Upper lobe of left lung (tissue), 6 donors: ENCODE measurements around the gene CDC42BPG. TPM values are rescaled to one million over a fixed set of nuclear protein-coding genes. Genes with fewer than 3 reads are reported as not detected.
"Not testable (repeated sequence)": the region's sequence is repeated elsewhere in the genome, so short reads cannot be mapped to it uniquely, and the experiment has no call there.

Source experiments
- ATAC-seq, 2 donors: fragments of 200-7000 bp; cut with Tn5 transposase; one replicate each; pipeline ENCODE4 v1.9.1; 2022; ENCODE audit warnings: mild to moderate bottlenecking in 2 of 2, moderate library complexity in 2 of 2; ENCODE audit not compliant: low FRiP score in 2 of 2
- DNase-seq, 2 donors: peaks; one replicate each; pipeline ENCODE4 v3.0.0-alpha.2; 2019 to 2020
- H3K27ac ChIP-seq, 4 donors: fragments of 200-600 bp; sonication (generic); one replicate each; pipeline ENCODE4 v1.5.1; 2016 to 2019
- H3K27me3 ChIP-seq, 4 donors: fragments of 200-600 bp; sonication (generic); one replicate each; pipeline ENCODE4 v1.5.1; 2017 to 2019
- H3K36me3 ChIP-seq, 4 donors: fragments of 200-600 bp; sonication (generic); one replicate each; pipeline ENCODE4 v1.5.1; 2016 to 2019
- H3K4me1 ChIP-seq, 4 donors: fragments of 200-600 bp; sonication (generic); one replicate each; pipeline ENCODE4 v1.5.1; 2018 to 2019
- H3K4me3 ChIP-seq, 4 donors: fragments of 200-600 bp; sonication (generic); one replicate each; pipeline ENCODE4 v1.5.1; 2017 to 2019; ENCODE audit warnings: mild to moderate bottlenecking in 2 of 4, moderate library complexity in 1 of 4
- H3K9me3 ChIP-seq, 4 donors: fragments of 200-600 bp; sonication (generic); one replicate each; pipeline ENCODE4 v1.5.1; 2018 to 2019
- EP300 ChIP-seq, 4 donors: sonication (generic); formaldehyde crosslinking; IDR thresholded peaks; one replicate each; pipeline ENCODE4 v1.5.1; 2017; ENCODE audit warnings: antibody characterized with exemption in 4 of 4, control low read depth in 2 of 4
- POLR2A ChIP-seq, 4 donors: fragments of 450-650 bp; IDR thresholded peaks; one replicate each; pipeline ENCODE4 v1.5.1; 2016 to 2017; ENCODE audit warnings: antibody characterized with exemption in 4 of 4, mild to moderate bottlenecking in 2 of 4
- POLR2AphosphoS5 ChIP-seq, 2 donors: sonication (generic); formaldehyde crosslinking; IDR thresholded peaks; one replicate each; pipeline ENCODE4 v1.5.1; 2017; ENCODE audit warnings: antibody characterized with exemption in 2 of 2
- WGBS, 2 donors: methylation state at CpG; one replicate each; pipeline ENCODE4 v1.1.5; 2017 to 2018; 5-methylcytosine and 5-hydroxymethylcytosine counted together
- total RNA-seq, 6 donors: library from RNA; depleted of rRNA in 4 of 6; stranded (reverse); fragments of >200 nt in 4 of 6; gene quantifications; one replicate each; pipeline versions ENCODE4 v1.1.0 to v1.2.1, GENCODE V29; 2016 to 2021
- TF ChIP-seq, protein P1 (sequence below), 6 experiments: fragments of 450-650 bp in 4 of 6; fragments of 200-600 bp in 2 of 6; sonication (generic) in 2 of 6; IDR thresholded peaks; one replicate each; pipeline ENCODE4 v1.5.1; 2016 to 2019; ENCODE audit warnings: antibody characterized with exemption in 6 of 6
- donor health status: DM: no; HTN: no; CAD: no; lungs with moderate emphysema.
- donor health status: DM: no; HTN: yes; CAD: no; lungs with severe emphysema.

CDC42BPG gene
- total RNA-seq, 6 donors from 2014 or later: 21.6 to 62.4 (median 26.0) TPM

GRCh38 chr11:64846998-64847666 lies 2.7 kb upstream of the CDC42BPG start:
- 20 to 27% methylated on average over 12 to 13 of the region's 13 CpGs for WGBS, 2 donors
- peak overlapping the region in 1 of 4 donors; percentile 88 for H3K27ac ChIP-seq
- no peak overlapping the region for H3K4me3 ChIP-seq
- DNase-seq (peak; percentile 92 to 94), ATAC-seq (peak; percentile 90 to 92)
- H3K4me1 ChIP-seq: peaks cover 54 to 84% (median 68%) of the 10 kb centered on the region in 4 donors
- no peaks in the 10 kb centered on the region for H3K27me3 ChIP-seq
- TF ChIP-seq POLR2A (IDR thresholded peaks at IDR 0.05): no peak
- TF ChIP-seq POLR2AphosphoS5 (IDR thresholded peaks at IDR 0.05): peak; percentile 9 to 56
- TF ChIP-seq EP300 (IDR thresholded peaks at IDR 0.05): no peak
- TF ChIP-seq, protein P1, sequence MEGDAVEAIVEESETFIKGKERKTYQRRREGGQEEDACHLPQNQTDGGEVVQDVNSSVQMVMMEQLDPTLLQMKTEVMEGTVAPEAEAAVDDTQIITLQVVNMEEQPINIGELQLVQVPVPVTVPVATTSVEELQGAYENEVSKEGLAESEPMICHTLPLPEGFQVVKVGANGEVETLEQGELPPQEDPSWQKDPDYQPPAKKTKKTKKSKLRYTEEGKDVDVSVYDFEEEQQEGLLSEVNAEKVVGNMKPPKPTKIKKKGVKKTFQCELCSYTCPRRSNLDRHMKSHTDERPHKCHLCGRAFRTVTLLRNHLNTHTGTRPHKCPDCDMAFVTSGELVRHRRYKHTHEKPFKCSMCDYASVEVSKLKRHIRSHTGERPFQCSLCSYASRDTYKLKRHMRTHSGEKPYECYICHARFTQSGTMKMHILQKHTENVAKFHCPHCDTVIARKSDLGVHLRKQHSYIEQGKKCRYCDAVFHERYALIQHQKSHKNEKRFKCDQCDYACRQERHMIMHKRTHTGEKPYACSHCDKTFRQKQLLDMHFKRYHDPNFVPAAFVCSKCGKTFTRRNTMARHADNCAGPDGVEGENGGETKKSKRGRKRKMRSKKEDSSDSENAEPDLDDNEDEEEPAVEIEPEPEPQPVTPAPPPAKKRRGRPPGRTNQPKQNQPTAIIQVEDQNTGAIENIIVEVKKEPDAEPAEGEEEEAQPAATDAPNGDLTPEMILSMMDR (IDR thresholded peaks at IDR 0.05): peak; percentile 97 to 99 (median 97)
- H3K9me3 ChIP-seq: no peaks in the 10 kb centered on the region
- H3K36me3 ChIP-seq: peaks cover 0 to 4% (median 0%) of the 10 kb centered on the region in 4 donors

- DNase-seq, H3K27me3 ChIP-seq, ATAC-seq, H3K36me3 ChIP-seq, H3K4me3 ChIP-seq, H3K9me3 ChIP-seq: not testable (repeated sequence)
- H3K4me1 ChIP-seq: peaks cover 41 to 72% (median 57%) of the 10 kb centered on the region in 4 donors
- H3K27ac ChIP-seq: peak overlapping the region; percentile 44 to 88 (median 72)
- 77 to 86% methylated on average over 5 to 8 of the region's 8 CpGs for WGBS, 2 donors
Measured at GRCh38 chr11:64845776-64846129, 1.3 kb upstream of the CDC42BPG start.

GRCh38 chr11:64845129-64845775 lies 799 bp upstream of the CDC42BPG start:
- Histone ChIP-seq H3K36me3 (peaks cover 0 to 3% (median 1%) of the 10 kb centered on the region in 4 donors), H3K4me1 (peaks cover 40 to 68% (median 54%) of the 10 kb centered on the region in 4 donors), H3K9me3 (no peaks in the 10 kb centered on the region), H3K27me3 (no peaks in the 10 kb centered on the region), H3K27ac (peak overlapping the region; percentile 78 to 88 (median 84)), H3K4me3 (peak overlapping the region; percentile 46 to 66 (median 58))
- no peak for DNase-seq
- WGBS, 2 donors: 7 to 25% methylated on average over 8 to 9 of the region's 9 CpGs
- no peak for TF ChIP-seq EP300 (IDR thresholded peaks at IDR 0.05)
- no peak for TF ChIP-seq POLR2A (IDR thresholded peaks at IDR 0.05)
- TF ChIP-seq, protein P1 (IDR thresholded peaks at IDR 0.05): no peak
- TF ChIP-seq POLR2AphosphoS5 (IDR thresholded peaks at IDR 0.05): no peak
- ATAC-seq: no peak

- no peak for ATAC-seq
Measured at GRCh38 chr11:64843686-64844329, 645 bp downstream of the CDC42BPG start.

More at GRCh38 chr11:64843686-64844329, 645 bp downstream of the CDC42BPG start:
- Histone ChIP-seq H3K4me1 (peaks cover 28 to 54% (median 40%) of the 10 kb centered on the region in 4 donors), H3K27me3 (no peaks in the 10 kb centered on the region), H3K36me3 (peaks cover 0 to 11% (median 6%) of the 10 kb centered on the region in 4 donors), H3K4me3 (peak overlapping the region; percentile 46 to 66 (median 58)), H3K27ac (peak overlapping the region; percentile 77 to 88 (median 79)), H3K9me3 (no peaks in the 10 kb centered on the region)
- WGBS, 2 donors: 40 to 48% methylated on average over 24 to 27 of the region's 27 CpGs
- TF ChIP-seq POLR2AphosphoS5 (IDR thresholded peaks at IDR 0.05) (no peak), EP300 (IDR thresholded peaks at IDR 0.05) (no peak)
- TF ChIP-seq, protein P1 (IDR thresholded peaks at IDR 0.05): no peak
- DNase-seq: peak in 1 of 2 donors; percentile 87
